Hepatocyte (in vitro differentiated cells): ENCODE results near the gene TMEM203.

Experiments used
- CTCF ChIP-seq: fragments of 200-600 bp; sonication (generic); IDR thresholded peaks from 2 replicates; pipeline ENCODE4 v1.5.1; 2016; ENCODE audit warnings: antibody characterized with exemption, mild to moderate bottlenecking; ENCODE audit not compliant: poor library complexity
- EZH2 ChIP-seq: fragments of 200-600 bp; sonication (generic); IDR thresholded peaks from 2 replicates; pipeline ENCODE4 v1.6.1; 2016; ENCODE audit warnings: antibody characterized with exemption, mild to moderate bottlenecking, borderline replicate concordance
- EZH2phosphoT487 ChIP-seq: fragments of 200-600 bp; sonication (generic); IDR thresholded peaks from one replicate; pipeline ENCODE4 v1.6.1; 2018; ENCODE audit warnings: antibody characterized with exemption, mild to moderate bottlenecking, low read depth, moderate library complexity; ENCODE audit not compliant: unreplicated experiment, severe bottlenecking

GRCh38 chr9:137234055-137234697, 28.7 kb upstream of the TMEM203 start:
- TF ChIP-seq CTCF, result no peak
- no peak for TF ChIP-seq EZH2phosphoT487
- no peak for TF ChIP-seq EZH2
